CMK (cell line): ENCODE data around the gene HOXA3.

Experiments used
- DNase-seq: peaks from one replicate; pipeline ENCODE4 v3.0.0-alpha.2; 2010; ENCODE audit warnings: low read depth

HOXA3 gene

GRCh38 chr7:27154901-27155815, 2.8 kb upstream of the HOXA3 start:
- no peak for DNase-seq

DNA sequence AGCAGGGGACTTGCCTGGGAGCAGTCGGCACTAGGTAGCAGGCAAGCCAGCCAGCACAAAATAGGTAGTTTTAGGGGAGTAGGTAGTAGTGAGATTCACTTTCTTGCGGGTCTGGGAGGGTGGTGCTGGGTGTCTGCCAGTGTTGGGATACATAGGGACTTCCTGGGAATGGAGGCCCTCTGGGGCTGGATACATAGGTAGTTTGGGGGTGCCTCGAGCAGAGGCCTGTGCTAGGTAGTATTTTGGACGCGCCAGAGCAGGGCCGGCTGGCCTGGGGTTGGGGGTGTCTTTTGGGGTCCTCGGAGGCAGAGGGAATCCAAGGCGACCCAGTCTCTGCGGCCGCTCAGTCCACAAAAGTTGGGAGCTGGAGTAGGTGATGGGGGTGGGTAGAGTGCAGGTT, 2.0 kb upstream of the HOXA3 start:
- no peak for DNase-seq

- DNase-seq: no peak
These were observed 1.1 kb upstream of the HOXA3 start for GRCh38 chr7:27153526-27153925.

DNA sequence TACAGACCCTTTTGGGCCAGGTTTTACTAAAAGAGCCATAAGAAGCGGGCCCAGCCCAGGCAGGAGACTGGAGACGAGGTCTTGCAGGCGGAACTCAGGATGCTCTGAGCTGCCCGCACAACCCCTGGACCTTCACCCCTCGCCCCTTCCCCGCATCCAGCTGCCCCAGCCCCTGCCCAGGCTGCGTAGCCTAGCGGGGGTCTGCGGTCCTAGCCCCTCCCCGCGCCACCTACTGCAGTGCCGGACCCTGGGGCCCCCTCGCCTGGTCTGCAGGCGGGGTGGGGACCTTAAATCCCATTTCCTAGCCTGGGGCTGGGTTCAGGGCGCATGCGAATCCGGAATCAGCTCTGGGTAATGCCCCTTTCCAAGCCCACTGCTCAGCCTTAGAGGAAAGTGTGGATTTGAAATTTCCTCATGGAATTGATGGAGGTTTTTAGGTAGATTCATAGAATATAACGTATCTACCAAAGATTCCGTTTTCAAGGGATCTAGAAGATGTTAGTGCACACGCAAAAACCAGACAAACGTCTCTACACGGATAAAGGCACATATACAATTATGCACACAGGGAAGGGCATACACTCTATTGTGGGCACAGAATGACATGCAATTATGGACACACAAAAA, 546 bp upstream of the HOXA3 start:
- DNase-seq: no peak

DNA sequence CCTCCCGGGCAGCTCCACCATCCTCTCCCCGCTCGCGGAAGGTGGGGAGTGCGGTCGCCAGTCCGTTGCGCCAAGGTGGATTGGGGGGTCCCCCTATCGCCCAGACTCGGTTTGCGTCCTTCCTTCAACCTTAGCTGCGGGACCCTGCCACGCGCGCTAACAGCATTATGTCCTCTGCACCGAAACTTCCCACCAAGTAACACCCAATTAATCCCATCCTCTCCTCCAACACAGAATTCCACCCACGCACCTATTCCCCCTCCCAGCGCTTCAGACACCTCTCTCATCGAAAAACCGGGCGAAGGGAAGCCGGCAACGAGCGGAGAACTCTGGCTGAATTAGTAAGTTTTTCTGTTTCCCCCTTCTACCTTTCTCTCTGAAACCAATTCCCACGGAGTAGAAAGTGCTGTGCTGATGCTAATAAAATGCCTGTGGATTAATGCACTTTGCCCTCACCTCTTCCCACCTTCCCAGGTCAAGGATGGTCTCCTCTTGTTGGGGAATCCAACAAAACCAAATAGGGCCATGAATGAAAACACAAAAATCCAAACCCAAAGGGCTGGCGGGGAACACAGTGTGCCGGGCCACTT, 947 bp downstream of the HOXA3 start:
- DNase-seq: no peak

GRCh38 chr7:27150568-27151340, 1.6 kb downstream of the HOXA3 start:
- DNase-seq: no peak

DNA sequence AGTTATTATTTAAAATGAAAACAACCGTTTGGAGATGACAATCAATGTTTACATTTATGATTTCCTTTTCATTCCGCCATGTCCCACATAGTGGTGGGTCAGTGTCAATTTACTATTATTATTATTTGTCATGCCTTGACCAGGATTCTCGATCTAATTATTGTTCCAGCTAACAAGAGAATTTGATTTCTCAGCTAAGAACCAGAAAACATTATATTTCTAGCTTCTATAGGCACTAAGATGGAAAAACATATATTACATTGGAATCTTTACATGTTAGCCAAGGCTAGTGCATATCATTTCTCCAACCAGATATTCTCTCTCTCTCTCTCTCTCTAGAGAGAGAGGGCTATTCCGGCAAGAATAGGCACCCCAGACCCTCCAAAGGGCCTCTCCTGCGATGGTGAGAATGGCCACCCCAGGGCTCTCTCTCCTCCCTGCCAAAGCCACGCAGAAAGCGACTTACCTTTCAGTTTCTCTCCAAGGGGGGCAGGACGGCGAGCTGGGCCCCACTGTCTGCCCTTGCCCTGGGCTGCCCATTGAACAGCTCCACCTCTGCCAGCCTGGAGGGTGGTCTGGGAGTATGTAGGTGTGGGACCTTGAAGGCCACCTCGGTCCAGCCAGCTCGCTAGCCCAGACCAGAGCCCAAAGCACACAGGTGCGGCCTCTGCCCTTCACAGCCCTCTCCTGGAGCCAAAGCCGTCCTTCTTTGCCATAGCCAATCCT, 2.4 kb downstream of the HOXA3 start:
- DNase-seq: no peak

DNA sequence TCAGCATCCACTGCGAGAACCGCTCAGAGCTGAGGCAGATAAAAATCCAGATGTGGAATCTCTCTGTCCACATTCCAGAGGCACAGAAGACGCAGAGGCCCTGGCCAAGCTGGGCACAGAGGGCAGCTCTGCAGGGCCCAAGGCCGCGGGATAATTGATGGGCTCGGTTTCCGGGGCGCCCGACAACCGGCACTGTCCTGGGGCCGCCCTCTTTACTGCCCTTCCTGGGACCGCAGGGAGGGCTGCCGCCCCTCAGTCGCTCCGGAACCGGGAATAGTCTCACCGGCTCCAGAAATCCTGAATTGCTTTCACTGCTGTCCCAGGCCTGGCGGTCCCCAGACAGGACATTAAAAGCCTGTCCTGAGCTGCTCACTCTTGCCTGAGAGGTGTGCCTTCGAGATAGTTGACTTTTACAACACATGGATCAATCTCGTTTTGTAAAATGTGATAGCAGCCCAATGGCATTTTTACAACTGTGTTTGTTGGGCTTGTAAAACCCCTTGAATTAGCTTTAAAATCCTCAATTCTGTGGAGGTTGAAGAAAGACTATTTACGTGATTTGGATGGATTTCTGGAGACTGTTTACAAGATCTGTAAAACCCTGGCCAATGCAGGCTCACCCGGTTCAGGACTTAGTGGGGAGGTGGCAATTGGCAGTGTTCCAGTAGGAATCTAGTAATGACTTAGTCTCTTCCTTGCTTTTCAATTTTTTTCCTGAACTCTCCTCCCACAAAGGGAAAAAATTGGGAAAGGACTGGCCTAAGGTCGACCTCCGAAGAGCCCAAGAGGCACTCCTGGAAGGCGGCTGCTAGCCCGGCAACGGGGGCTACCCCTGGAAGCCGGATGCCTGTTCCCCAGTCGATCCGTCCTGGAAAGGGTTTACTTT, 3.4 kb downstream of the HOXA3 start:
- DNase-seq: no peak

DNA sequence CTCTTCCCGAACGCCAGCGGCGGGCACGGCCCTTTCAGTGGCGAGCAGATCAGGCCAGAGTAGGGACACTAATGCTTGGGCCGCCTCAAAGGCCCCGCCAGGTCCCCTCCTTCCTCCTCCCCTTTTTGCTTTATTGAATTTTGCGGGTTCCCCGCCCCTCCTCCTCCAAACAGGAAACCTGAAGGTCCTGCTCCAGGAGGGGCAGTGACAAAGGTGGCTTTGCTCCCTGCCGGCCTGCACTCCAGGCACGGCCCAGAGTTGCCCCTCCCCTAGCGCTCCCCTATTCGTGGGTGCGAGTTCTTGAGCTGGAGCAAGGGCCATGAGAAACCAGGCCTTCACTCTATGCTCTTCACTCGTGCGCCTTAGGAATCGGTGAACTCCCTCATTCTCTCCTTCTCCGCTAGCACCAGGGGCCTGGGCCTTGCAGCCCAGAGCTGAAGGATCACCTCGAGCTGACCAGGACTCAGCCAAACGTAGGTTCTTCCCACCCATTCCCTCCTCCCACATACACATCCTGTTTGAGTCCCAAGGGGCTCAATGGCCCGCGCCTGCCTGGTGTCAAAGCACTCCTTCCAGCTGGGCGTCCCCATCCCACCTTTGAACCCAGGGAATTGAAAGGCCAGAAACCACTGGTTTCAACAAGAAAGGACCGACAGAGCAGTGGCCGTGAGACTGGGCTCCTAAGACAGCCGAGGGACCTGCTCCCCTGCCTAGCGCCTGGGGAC, 4.2 kb downstream of the HOXA3 start:
- DNase-seq: no peak

GRCh38 chr7:27147199-27148030, 5.0 kb downstream of the HOXA3 start, which contains the start of gene HOXA6:
Gene HOXA6, minus strand, starts transcription at chr7:27147774. Its CDS starts 25 bp downstream, at chr7:27147749.
- no peak for DNase-seq

DNA sequence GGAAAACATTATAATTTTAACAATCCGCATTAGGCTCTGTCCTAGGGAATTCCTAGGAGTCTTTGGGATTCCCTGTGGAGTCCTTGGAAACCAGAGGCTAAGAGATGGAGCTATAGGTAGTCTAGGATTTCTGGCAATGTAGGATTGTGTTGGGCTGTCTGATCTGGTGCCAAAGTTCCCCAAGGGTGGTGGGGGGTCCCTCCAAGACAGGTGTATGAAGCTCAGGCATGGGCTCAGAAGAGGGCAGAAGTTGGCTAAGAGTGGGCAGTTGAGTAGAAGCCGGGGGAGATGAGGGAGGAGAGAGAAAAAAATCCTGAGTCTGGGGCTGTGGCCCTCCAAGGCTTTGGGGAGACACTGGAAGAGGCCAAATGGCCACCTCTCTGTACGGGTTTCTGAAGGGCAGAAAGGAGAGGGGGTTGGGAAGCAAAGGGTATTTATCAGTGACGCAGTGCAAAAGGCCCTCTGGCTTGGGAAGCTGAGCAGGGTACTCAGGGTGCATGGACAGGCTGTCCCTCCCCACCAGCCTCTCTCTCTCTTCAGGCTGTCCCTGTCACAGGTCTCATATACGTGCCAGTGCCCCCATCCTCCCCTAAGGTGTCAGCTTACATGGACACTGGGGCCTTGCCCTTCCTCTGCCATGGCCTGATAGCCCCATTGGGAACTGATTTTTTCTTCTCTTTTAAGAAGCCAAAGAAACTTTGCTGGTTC, 5.7 kb downstream of the HOXA3 start:
- no peak for DNase-seq

DNA sequence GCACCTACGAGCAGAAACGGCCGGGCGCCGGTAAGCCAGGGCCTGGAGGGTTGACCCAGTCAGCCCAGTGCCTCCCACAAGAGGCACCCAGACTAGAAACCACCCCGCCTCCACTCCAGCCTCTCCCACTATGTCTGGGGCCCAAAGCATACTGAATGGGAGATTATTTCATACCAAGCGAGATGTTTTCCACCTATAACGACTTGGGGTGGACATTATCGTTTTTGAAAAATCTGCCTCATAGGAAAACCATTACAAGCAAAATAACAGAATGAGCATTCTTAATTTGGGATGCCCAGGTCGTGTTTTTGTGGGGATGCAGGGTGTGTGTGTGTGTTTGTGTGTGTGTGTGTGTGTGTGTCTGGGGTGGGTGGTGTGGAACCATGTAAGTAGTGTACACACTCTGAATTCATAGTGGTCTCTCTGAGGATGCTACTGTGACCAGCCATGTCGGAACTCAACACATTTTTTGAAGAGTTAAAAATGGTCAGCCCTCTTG, 6.4 kb downstream of the HOXA3 start:
- no peak for DNase-seq

DNA sequence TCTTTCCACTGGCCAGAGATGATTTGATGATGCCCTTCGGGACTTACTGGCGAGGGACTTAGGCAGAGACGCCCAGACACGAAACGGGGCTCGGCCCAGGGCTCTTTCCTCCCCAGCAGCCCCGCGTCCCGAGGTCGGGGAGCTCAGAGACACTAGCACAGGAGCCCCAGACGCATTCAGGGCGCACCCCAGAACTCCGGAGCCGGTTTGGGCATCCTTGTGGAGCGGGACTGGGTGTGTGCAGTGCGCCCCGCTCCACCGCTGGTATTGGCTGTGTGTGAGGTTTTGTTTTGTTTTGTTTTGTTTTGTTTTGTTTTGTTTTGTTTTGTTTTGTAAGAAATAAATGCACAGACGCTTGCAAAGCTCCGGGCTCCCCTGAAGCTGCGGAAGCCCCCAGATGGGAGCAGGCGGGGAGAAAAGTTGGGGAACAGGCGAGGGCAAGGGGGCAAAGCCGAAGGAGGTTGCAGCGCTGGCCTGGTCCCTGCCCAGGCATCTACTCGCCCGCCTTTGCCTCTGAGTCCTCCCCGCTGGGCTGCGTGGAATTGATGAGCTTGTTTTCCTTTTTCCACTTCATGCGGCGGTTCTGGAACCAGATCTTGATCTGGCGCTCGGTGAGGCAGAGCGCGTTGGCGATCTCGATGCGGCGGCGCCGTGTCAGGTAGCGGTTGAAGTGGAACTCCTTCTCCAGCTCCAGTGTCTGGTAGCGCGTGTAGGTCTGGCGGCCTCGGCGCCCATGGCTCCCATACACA, 7.0 kb downstream of the HOXA3 start:
- DNase-seq: no peak

GRCh38 chr7:27144781-27145164, 7.6 kb downstream of the HOXA3 start:
- DNase-seq: no peak

GRCh38 chr7:27143950-27144780, 8.2 kb downstream of the HOXA3 start:
- DNase-seq: no peak
